Measurements from ENCODE around the gene PRKCB.

DNA sequence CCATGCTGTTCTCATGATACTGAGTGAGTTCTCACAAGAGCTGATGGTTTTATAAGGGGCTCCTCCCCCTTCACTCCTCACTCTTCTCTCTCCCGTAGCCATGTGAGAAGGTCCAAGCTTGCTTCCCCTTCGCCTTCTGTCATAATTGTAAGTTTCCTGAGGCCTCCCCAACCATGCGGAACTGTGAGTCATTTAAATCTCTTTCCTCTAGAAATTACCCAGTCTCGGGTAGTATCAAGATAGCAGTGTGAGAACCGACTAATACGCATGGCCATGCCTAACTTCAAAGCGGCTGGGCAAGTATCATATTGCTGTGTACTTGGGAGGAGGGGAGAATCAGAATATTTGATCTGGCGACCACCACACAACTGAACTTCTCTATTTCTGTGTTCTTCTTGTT lies 88.3 kb downstream of the PRKCB start:
- no peak for TF ChIP-seq POLR2A (IDR thresholded peaks at IDR 0.05)
- no peak for TF ChIP-seq CTCF (IDR thresholded peaks at IDR 0.05)
- TF ChIP-seq POLR2AphosphoS5 (IDR thresholded peaks at IDR 0.05) = no peak

Data from gastroesophageal sphincter (tissue), 3 donors.